HG03025 (cell line): ENCODE results near the gene STK38.
"Not testable (repeated sequence)": the region's sequence is repeated elsewhere in the genome, so short reads cannot be mapped to it uniquely, and the experiment has no call there.

Experiments
- ATAC-seq: cut with Tn5 transposase; IDR thresholded peaks from one replicate; pipeline ENCODE4 v1.9.1; 2021; ENCODE audit warnings: mild to moderate bottlenecking, moderate library complexity; ENCODE audit not compliant: unreplicated experiment, low FRiP score

STK38 gene

DNA sequence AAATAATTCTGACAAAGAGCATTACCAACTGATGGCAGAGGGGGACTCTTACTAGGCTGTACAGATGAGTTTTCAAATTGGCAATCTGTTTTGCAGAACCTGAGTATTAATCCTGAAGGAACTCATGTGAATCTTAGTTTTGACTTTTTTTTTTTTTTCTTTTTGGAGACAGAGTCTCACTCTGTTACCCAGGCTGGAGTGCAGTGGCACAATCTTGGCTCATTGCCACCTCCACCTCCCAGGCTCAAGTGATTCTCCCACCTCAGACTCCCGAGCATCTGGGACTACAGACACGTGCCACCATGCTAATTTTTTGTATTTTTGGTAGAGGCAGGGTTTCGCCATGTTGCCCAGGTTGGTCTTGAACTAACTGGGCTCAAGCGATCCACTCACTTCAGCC, 55.2 kb downstream of the STK38 start:
- no peak for ATAC-seq

DNA sequence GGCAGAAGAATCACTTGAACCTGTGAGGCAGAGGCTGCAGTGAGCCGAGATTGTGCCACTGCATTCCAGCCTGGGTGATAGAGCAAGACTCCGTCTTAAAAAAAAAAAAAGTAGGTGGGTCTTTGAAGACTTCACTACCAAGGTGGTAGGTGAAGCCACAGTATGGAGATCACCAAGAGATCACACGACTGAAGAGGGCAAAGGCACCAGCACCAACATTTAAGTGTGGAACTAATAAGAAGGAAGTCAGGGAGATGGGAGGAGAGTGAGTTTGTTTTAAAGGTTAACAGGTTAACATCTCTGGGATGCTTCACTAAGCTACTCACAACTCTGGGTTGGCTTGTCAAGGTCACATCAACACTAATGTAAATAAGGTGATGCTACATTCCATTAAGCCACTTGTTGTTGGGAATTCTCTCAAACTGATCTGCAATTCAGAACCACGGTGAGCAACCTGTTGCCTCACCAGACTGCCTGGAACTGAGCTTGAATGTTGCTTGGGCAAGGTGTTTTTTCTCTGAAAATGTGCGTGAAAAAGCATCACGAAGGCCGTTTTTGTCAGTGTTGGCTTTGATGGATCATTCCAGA, 55.8 kb downstream of the STK38 start:
- no peak for ATAC-seq

DNA sequence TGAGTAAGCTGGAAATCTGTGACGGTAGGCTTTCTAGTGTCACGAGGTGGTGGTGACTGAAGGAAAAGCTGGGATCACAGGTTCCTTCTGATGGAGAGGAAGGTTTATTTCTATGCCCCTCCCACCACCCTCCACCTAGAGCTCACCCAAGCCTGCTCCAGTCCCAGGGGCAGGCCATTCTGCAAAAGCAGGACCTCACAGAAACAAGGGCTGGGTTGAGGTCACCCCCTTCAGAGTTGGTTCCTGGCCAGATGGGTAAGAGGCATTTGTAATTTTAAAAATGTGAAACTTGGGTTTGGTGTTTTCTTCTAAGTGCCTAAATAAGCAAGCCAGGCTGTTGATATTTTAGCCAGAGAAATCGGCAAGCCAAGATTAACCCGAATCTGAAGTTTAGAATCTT, 57.9 kb downstream of the STK38 start:
- ATAC-seq = no peak

DNA sequence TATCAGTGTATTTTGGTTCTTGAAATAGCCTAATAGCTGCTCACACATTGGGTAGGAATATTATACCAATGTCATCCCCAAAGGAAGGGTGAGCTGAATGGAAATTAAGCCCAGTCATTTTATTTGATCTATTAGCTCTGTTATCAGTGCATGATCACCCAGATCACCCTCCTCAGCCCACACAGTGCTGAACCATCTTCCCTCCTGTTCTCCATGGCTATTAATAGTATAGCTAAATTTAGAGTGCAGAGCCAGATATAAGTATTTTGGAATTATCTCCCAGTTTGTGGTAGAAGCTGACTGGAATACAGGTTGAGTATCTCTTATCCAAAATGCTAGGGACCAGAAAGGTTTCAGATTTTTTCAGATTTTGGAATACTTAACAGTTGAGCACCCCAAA, 59.1 kb downstream of the STK38 start:
- ATAC-seq = no peak

DNA sequence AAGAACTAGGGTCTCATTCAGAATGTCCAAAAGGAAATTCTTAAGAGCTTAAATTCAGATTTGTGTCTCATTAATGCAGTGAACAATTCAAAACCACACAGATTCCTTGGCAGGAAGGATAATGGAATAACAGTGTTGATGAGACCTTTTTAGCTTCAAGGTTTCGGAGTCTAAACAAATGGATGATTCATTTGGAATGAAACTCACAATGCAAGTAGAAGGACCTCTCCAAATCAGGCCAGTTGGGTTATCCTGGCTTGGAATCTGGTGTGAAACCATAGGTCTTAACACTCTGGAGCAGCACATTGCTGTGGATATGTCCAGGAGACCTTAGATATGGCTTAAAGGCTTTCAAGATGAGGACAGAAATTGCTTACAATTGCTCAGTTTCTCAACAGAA, 59.6 kb downstream of the STK38 start:
- no peak for ATAC-seq

DNA sequence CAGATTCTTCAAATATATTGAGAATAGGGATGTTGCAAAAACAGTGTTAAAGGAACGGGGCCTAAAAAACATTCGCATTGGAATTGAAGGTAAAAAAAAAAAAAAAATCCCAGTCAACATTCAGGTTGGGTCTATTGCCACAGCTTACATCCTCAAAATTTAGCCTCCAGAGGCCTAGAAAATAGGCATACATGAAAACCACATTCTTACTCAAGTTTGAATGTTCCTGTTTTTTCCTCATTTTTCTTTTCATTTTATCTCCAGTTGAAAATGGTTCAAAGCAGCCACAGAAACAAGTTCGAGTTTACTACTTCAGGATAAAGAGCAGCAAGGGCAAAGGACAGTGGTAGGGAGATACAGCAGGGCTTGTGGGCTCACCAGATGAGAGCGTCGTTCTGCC, 62.5 kb downstream of the STK38 start:
- ATAC-seq = no peak

DNA sequence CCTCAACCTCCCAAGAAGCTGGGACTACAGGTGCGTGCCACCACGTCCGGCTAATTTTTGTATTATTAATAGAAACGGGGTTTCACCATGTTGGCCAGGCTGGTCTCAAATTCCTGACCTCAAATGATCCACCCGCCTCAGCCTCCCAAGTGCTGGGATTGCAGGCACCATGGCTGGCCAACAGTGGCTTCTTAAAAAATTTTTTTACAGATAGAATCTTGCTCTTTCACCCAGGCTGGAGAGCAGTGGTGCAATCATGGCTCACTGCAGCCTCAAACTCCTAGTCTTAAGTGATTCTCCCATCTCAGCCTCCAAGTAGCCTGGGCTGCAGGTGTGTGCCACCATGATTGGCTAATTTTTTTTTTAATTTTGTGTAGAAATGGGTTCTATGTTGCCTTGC, 64.0 kb downstream of the STK38 start:
- not testable (repeated sequence) for ATAC-seq

DNA sequence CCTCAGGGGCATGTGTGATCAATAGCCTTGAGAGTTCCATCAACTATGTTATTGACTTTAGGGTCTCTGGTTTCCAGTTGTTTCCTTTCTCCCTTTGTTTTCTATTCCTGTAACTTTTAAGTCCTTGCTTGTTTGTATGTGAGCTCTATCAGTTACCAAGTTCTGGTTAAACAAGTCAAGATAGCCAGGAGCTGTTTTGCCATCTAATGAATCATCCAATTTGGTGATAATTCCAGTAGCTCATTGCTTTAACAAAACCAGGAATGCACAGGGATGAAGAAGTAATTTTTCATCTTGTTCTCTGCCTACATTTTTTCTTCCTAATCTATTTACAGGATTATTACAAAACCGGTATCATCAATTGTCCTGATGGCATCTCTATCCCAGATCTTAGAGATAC, 68.0 kb downstream of the STK38 start:
- no peak for ATAC-seq

DNA sequence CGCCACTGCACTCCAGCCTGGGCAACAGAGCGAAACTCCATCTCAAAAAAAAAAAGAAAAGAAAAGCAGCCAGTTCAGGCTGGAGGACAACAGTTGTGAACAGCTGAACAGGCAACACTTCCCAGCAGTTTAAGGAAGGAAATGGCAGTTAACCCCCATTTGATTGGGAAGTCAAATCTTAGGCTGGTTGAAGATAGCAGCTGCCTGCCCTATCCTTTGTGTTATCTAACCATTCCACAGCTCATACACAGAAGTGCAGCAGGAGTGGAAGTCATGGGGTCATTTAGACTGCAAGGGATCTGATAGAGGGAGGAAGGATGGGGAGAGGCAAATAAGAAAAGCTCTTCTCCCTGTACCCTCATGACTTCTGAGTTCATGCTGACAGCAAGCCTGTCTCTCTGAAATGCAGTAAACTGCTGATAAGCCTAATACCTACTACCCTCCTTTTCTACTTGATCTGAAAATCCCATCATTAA, 69.2 kb downstream of the STK38 start:
- ATAC-seq = no peak

DNA sequence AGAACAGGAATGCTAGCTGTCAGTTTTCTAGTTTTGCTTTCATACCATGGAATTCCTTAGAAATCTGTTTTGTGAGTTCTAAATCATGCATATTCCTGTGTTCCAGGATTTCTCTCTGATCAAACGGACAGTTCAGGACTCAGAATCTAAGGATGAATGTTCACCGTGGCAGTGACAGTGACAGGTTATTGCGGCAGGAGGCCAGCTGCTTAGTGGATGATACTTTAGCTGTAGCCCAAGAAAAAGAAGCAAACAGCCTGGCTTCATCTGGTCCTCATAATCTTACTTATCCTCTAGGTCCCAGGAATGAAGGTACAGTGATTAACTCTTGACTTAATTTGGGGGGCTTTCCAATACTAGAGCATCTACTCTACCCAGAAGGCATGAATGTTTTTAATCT, 77.3 kb downstream of the STK38 start:
- ATAC-seq = no peak

DNA sequence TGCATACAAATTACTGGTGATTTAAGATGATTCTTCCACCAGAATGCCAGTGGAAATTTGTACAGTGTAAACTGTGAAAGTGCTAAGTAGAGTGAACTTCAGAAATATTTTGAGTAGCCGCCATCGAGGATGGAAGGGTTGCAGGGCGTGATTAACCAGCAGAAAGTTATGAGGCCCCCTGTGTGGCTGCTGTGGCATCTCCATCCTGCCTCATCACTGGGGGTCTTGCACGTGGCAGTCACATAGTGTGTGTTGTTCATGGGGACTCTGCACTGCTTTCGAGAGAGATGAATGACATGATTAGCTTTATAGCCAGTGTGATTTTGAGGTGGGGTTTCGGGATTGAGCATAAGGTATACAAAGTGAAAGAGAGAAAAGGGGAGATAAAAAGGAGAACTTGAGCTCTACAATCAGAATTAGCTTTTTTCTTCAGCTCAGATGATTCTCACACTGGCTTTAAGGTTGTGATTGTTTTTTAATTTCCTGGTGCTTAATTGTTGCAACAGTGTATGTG, 78.1 kb downstream of the STK38 start:
- ATAC-seq = no peak

DNA sequence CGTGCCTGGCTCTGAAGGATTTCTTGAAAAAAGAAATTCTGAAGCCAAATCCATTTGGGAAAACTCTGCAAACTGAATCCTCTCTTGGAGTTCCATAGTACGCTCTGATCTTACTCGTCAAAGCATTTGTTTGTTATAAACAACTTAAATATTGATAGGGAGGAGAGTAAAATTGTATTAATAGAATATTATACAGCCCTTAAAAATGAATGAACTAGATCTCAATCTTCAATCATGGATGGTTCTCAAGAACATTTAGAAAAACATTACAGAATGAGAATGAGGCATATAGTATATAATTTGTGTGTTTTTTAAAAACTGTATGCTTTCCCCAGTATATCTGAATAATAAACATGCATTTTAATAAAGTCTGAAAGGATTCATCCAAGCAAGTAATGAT, 79.7 kb downstream of the STK38 start:
- ATAC-seq = no peak

DNA sequence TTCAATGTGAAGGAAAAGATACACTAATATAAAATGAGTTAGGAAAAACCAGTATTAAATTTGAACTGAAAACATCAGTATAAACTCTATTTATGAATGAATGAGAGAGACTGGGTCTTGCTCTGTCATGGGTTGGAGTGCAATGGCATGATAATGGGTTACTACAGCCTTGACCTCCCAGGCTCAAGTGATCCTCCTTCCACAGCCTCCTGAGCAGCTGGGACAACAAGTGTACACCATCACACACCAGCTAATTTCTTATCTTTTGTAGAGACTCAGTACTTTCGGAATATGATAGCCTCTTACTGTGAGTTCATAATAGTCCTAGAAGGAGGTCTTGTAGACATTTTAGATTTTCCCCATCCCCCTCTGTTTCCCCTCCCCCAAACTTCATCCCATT, 83.0 kb downstream of the STK38 start:
- no peak for ATAC-seq

DNA sequence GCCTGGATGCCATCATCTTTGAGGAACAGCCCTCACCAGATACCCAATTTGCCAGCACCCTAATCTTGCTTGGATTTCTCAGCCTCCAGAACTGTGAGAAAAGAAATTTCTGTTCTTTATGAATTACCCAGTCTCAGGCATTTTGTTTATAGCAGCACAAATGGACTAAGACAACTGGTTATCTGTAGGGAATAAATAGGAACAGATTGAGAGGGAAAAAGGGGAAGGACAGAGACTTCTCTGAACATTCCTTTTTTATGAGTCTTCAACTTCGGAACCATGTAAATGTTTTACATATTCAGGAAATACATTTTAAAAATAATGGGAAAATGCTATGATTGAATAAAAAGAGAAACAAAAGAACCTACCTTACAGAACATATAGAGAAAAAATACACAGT, 83.6 kb downstream of the STK38 start:
- ATAC-seq = no peak

DNA sequence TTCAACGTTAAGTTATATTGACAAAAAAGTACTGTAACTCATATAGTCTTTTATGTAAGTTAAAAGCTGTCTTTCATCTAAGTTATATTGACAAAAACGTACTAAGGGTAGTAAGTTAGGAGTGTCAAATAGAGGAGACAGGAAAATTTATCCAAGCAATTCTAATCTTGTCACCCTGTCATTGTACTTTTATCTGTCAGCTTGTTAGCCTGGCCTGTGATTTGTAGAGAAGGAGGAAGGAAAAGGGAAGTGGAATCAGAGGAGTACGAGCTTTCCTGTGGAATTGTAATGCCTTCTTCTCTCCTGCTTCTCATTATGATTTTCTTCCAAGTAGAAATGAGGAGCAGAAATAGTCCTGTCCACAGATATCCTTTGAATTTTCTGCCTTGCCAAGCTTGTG, 85.6 kb downstream of the STK38 start:
- ATAC-seq = no peak

DNA sequence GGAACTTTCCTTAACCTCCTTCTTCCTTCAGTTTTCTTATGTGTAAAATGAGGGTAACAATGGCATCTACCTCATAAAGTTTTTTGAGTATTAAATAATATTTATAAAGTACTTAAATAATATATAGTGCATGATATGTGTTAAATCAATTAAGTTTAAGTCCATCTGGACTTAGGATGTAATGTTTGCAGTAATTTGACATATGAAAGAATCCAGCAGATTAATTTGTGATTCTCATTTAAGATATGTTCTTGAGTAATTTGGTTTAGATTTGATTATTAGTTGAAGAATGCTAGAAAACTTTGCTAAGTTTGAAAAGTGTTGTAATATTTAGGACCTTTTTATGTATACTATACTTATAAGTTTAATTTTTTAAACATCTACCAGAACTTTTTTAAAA, 86.4 kb downstream of the STK38 start:
- no peak for ATAC-seq

DNA sequence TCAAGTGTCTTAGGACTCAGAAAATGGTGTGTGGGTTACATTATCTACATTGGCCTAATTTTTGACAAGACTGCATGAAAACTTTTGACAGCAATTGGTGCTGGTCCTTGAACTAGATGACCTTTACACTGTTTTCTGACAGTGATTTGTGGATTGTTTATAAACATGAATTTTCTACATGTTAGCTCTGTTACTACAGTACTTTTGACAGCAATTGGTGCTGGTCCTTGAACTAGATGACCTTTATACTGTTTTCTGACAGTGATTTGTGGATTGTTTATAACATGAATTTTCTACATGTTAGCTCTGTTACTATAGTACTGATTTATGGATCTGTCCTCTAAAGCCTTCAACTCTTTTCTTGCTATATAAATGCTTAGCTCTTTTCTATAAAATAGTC, 87.8 kb downstream of the STK38 start:
- ATAC-seq = no peak

DNA sequence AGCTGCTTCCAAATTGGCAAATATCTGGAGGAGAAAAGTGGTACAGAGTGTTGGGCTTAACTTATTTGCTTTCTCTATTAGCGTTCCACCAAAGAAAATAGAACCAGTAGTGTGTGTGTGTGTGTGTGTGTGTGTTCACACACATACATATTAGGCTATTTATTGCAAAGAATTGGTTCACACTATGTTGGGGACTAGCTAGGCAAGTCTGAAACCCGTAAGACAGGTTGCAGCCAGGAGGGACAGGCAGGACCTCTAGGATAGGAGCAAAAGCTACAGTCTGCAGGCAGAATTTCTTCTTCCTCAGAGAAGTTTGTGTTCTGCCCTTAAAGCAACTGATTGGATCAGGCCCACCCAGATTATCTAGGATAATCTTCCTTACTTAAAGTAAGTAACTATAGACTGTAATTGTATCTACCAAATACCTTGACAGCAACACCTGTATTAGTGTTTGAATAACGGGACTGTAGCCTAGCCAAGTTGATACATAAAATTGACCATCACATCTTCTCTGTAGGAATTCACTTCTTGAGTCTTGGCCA, 91.7 kb downstream of the STK38 start:
- no peak for ATAC-seq

DNA sequence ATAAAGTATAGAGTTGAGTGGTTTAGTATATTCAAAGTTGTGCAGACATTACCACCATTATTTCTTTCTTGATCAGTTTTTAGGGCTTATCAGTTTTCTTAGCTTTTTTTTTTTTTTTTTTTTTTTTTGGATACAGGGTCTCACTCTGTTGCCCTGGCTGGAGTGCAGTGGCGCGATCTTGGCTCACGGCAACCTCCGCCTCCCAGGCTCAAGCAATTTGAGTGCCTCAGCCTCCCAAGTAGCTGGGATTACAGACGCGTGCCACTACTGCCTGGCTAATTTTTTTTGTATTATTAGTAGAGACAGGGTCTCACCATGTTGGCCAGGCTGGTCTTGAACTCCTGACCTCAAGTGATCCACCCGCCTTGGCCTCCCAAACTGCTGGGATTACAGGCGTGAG, 94.4 kb downstream of the STK38 start:
- not testable (repeated sequence) for ATAC-seq

DNA sequence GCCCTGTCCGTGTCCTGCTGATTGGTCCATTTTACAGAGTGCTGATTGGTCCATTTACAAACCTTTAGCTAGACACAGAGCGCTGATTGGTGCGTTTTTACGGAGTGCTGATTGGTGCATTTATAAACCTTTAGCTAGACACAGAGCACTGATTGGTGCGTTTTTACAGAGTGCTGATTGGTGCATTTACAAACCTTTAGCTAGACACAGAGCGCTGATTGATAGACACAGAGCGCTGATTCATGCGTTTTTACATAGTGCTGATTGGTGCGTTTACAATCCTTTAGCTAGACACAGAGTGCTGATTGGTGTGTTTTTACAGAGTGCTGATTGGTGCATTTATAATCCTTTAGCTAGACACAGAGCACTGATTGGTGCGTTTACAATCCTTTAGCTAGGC, 98.1 kb downstream of the STK38 start:
- ATAC-seq = not testable (repeated sequence)

DNA sequence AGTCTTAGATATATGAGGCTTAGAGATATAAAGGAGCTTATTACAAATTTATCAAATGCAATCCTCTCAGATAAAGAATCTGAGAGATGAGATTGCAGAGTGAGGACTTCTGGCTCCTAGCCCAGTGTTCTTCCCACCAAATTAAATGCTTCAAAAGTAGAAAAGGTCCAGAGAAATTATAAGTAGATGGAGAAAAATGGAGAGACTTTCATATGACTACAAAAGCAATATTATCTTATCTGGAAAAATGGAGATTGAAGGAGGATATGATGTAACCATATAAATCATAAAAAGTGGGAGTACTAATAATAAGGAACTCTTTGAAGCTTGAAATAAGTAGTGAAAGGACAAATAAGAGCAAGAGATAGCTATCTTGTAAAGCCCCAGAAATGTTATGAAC, 101.7 kb downstream of the STK38 start:
- no peak for ATAC-seq

DNA sequence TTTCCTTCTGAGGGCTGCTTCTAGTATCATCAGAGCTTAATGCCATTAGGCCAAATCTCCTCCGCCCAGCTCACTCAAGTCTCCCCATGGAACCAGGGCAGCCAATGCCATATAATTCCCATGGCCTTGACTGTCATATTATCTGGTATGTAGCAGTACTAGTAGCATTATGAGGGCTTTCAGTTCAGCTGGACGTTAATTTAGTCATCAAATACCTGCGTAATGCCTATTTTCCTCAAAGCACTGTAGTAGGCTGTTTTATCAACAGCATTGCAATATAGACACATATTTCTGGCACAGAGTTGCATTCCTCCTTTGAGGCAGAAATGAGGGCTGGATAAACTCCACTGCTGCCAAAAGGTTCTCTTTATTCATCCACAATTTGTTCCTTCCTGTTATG, 102.8 kb downstream of the STK38 start:
- ATAC-seq = no peak
